ENCODE results near the gene EHMT1.
"Not testable (repeated sequence)": the region's sequence is repeated elsewhere in the genome, so short reads cannot be mapped to it uniquely, and the experiment has no call there.

Gene EHMT1

GRCh38 chr9:137876781-137877386 lies 258.1 kb downstream of the EHMT1 start:
- DNase-seq: no peak

GRCh38 chr9:137877506-137878122 lies 258.8 kb downstream of the EHMT1 start, which contains the start of gene CACNA1B:
Gene CACNA1B (plus strand): TSS chr9:137877782. CDS start chr9:137877934, 152 bp downstream.
- DNase-seq: not testable (repeated sequence)

- no peak for DNase-seq
Measured at GRCh38 chr9:137878146-137878941, 259.5 kb downstream of the EHMT1 start.

GRCh38 chr9:137879052-137879451 lies 260.2 kb downstream of the EHMT1 start:
- DNase-seq: no peak

- no peak for DNase-seq
Measured at GRCh38 chr9:137879566-137880150, 260.9 kb downstream of the EHMT1 start.

GRCh38 chr9:137880160-137880975 lies 261.6 kb downstream of the EHMT1 start:
- DNase-seq: no peak

- DNase-seq: no peak
Measured at GRCh38 chr9:137880976-137881530, 262.2 kb downstream of the EHMT1 start.

GRCh38 chr9:137881591-137882505 lies 263.0 kb downstream of the EHMT1 start:
- DNase-seq: no peak

- no peak for DNase-seq
Measured at GRCh38 chr9:137882506-137882821, 263.7 kb downstream of the EHMT1 start.

GRCh38 chr9:137883977-137884376 lies 265.2 kb downstream of the EHMT1 start:
- not testable (repeated sequence) for DNase-seq

GRCh38 chr9:137884547-137884946 lies 265.7 kb downstream of the EHMT1 start:
- not testable (repeated sequence) for DNase-seq

- DNase-seq: not testable (repeated sequence)
Measured at GRCh38 chr9:137885121-137885520, 266.3 kb downstream of the EHMT1 start.
